SK-N-SH treated with all-trans-retinoic acid at 6 μM for 48 hours (cell line): ENCODE measurements around the gene WASF2.

Experiments
- ARNTL ChIP-seq: fragments of 450-650 bp; formaldehyde crosslinking; IDR thresholded peaks from 2 replicates; pipeline ENCODE4 v1.5.0; 2020; ENCODE audit warnings: low read depth, mild to moderate bottlenecking, moderate library complexity, borderline replicate concordance
- BACH2 ChIP-seq: fragments of 250-450 bp; sonication (Bioruptor Pico); IDR thresholded peaks from 2 replicates; pipeline ENCODE4 v1.9.0; 2021; ENCODE audit warnings: mild to moderate bottlenecking, borderline replicate concordance
- CREB5 ChIP-seq: fragments of 250-450 bp; sonication (Bioruptor Pico); IDR thresholded peaks from 2 replicates; pipeline ENCODE4 v1.5.1; 2020; ENCODE audit warnings: low read depth, mild to moderate bottlenecking, moderate library complexity
- CSDC2 ChIP-seq: fragments of 250-450 bp; sonication (Bioruptor Pico); IDR thresholded peaks from 2 replicates; pipeline ENCODE4 v1.5.0; 2020; ENCODE audit warnings: mild to moderate bottlenecking, moderate library complexity
- GLIS3 ChIP-seq: fragments of 250-450 bp; sonication (Bioruptor Pico); IDR thresholded peaks from 2 replicates; pipeline ENCODE4 v1.5.0; 2020; ENCODE audit warnings: mild to moderate bottlenecking, moderate library complexity
- PATZ1 ChIP-seq: fragments of 250-450 bp; sonication (Bioruptor Pico); IDR thresholded peaks from 2 replicates; pipeline ENCODE4 v1.8.0; 2020; ENCODE audit warnings: mild to moderate bottlenecking, moderate library complexity, borderline replicate concordance
- PPARA ChIP-seq: fragments of 250-450 bp; sonication (Bioruptor Pico); IDR thresholded peaks from 2 replicates; pipeline ENCODE4 v1.5.0; 2020; ENCODE audit warnings: mild to moderate bottlenecking, borderline replicate concordance
- SNAI2 ChIP-seq: fragments of 250-450 bp; sonication (Bioruptor Pico); IDR thresholded peaks from 2 replicates; pipeline ENCODE4 v1.5.0; 2020; ENCODE audit warnings: mild to moderate bottlenecking, moderate library complexity
- TSHZ2 ChIP-seq: fragments of 250-450 bp; sonication (Bioruptor Pico); IDR thresholded peaks from 2 replicates; pipeline ENCODE4 v1.5.0; 2020; ENCODE audit warnings: mild to moderate bottlenecking, moderate library complexity
- ZFP3 ChIP-seq: fragments of 250-450 bp; sonication (Bioruptor Pico); IDR thresholded peaks from 2 replicates; pipeline ENCODE4 v1.5.0; 2020; ENCODE audit warnings: mild to moderate bottlenecking, moderate library complexity
- ZNF565 ChIP-seq: fragments of 450-650 bp; formaldehyde crosslinking; conservative IDR thresholded peaks from 2 replicates; pipeline ENCODE4 v1.5.0; 2020; ENCODE audit warnings: low read depth, mild to moderate bottlenecking, moderate library complexity

GRCh38 chr1:27409669-27410068 lies 80.3 kb downstream of the WASF2 start:
- TF ChIP-seq PPARA (CRISPR knock-in tag), result no peak
- TF ChIP-seq PATZ1, result no peak
- TF ChIP-seq SNAI2, result no peak
- TF ChIP-seq CREB5 (CRISPR knock-in tag), result no peak
- TF ChIP-seq ZNF565 (CRISPR knock-in tag), result no peak
- TF ChIP-seq ARNTL (CRISPR knock-in tag), result no peak
- no peak for TF ChIP-seq ZFP3 (CRISPR knock-in tag)
- no peak for TF ChIP-seq BACH2
- TF ChIP-seq TSHZ2 (CRISPR knock-in tag), result no peak
- no peak for TF ChIP-seq CSDC2 (CRISPR knock-in tag)
- no peak for TF ChIP-seq GLIS3 (CRISPR knock-in tag)
